Left forelimb (tissue), 1 donor: Measurements from ENCODE around the gene NCL.
A peak's percentile ranks its signal among the peaks of the same experiment; 100 is the strongest.

Experiments used
- DNase-seq: peaks from one replicate; pipeline ENCODE4 v3.0.0-alpha.2; 2018; ENCODE audit warnings: low spot score

Gene NCL, protein sequence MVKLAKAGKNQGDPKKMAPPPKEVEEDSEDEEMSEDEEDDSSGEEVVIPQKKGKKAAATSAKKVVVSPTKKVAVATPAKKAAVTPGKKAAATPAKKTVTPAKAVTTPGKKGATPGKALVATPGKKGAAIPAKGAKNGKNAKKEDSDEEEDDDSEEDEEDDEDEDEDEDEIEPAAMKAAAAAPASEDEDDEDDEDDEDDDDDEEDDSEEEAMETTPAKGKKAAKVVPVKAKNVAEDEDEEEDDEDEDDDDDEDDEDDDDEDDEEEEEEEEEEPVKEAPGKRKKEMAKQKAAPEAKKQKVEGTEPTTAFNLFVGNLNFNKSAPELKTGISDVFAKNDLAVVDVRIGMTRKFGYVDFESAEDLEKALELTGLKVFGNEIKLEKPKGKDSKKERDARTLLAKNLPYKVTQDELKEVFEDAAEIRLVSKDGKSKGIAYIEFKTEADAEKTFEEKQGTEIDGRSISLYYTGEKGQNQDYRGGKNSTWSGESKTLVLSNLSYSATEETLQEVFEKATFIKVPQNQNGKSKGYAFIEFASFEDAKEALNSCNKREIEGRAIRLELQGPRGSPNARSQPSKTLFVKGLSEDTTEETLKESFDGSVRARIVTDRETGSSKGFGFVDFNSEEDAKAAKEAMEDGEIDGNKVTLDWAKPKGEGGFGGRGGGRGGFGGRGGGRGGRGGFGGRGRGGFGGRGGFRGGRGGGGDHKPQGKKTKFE

DNA sequence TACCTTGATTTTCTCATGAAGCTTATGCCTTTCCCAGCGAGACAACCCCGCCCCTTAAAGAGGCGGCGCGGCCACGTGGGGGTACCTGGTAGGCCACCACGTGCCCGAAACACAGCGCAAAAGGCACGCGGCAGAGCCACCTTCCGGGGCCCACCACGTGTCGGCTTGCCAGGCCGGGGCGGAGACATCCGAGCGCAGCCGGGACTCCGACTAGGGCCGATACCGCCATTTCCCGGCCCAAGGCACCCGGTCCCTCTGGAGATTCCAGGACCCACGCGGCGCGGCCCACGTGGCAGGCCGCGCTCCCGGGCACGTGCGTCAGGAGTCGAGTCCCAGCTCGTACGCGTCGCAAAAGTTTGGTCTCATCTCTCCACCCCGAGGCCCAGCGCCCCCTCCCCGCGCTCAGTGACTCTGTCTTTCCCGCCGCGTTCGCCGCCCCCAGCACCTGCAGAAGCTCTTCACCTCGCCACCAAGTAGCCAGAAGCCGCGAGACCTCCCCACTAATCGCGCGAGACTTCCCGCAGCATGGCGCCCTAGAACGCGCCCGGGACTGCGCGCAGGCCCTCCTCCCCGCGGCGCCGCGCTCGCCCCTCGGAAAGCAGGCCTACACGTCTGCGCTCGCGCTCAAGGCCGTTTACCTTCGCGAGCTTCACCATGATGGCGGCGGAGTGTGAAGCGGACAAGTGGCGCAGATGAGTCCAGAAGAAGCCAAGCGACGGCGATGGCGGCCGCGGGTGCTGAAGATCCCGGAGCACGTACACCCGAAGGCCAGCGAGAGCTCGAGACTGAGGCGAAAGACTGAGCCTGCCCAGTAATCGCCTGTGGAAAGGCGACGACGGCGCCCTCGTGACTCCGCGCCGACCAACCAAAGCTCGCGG lies at the start of gene NCL:
Gene NCL (minus strand): TSS at position 787 of the 878 bp plus-strand sequence. CDS start 131 bp downstream, at position 656.
- DNase-seq: no peak

DNA sequence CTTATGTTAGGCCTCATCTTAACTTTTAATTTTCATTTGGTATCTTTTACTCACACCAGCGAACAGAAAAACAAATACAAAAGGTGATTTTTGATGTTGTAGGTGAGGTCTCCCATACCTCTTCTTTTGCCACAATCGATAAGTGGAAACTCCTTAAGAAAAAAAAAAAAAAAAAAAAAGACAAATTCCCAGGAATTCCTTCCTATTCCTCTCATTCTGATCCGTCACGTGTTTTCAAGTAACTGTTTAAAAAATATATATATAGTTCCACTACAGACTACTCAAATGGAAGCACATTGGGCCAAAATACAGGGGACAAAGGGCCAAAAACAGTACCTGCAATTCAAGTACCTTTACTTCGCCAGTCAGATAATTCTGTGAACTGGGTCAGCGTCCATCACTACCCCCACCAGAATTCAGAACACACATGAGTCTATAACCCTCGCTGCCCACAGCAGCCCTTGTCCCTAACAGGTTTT lies 49.5 kb upstream of the NCL start:
- DNase-seq: no peak

DNA sequence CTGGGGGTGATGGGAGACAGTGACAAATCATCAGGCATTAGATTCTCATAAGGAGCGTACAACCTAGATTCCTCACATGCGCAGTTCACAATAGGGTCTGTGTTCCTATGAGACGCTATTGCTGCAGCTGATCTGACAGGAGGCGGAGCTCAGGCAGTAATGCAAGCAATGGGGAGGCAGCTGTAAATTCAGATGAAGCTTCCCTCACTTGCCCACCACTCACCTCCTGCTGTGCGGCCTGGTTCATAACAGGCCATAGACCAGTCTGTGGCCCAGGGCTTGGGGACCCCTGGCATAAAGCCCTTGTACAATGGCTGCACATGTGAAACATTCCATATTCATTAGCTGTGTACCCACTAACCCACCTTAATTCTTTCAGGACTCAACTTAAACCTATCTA lies 47.9 kb upstream of the NCL start:
- DNase-seq: no peak

DNA sequence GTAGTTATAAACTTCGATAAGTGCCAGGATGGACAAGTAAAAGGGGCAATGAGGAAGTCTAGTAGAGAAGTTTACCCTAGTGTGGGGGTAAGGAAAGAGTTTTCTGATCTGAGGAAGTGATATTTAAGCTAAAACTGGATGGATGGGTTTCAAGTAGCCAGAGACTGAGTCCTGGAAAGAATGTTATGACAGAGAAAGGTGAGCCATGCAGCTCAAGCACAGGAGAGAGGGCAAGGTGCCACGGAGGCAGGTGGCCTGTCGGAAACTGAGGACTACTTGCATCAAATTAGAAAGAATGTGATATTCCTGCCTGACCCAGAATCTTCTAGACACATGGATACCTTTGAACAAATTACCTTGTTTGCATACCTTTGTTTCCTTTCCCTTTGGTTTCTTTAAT lies 39.5 kb upstream of the NCL start:
- DNase-seq: no peak

DNA sequence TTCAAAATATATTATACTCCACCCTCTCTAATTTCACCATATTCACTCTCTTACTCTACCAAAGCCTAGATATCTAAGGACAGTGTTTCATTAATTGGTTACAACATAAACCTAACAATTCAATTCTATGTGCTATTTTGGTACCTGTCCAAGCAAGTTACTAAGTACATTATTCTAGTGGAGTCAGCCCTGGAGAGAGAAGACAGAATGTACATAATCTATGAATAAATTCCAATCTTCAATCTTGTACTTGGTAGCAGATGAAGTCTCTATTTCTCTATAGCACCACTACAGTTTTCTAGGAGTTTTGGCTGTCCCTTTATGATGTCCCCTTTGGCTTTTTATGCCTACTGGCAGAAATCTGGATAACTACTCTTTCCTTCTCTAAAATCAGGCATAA lies 38.3 kb upstream of the NCL start:
- DNase-seq: no peak

DNA sequence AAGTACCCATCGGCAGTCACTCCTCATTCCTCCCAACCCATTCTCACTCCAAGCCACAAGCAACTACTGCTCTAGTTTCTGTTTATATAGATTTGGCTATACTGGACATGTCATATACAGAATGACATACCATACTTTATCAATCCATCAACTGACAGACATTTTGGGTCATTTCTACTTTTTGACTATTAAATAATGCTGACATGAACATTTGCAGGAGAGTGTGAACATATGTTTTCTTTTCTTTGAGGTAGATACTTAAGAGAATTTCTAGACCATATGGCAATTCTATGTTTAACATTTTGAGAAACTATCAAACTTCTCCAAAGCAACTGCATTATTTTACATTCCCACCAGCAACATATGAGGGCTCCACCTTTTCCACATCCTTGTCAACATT lies 33.4 kb upstream of the NCL start:
- no peak for DNase-seq

DNA sequence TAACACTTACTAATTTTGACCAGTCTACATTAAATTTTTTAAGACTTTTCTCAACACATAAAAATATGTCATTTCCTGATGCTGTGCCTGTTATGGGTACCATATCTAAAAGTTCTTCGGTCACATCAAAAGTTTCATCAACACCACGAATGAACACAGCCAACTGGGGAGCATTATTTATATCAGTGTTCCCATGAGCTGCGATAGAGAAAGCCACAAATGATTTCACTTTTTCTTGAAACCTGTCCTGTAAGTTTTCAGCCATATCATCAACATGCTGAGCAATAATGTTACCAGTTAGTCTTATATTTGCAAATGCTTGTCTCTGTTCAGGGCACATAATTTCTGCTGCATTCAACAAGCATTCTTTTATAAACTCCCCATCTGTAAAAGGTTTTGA lies 30.4 kb upstream of the NCL start:
- no peak for DNase-seq

DNA sequence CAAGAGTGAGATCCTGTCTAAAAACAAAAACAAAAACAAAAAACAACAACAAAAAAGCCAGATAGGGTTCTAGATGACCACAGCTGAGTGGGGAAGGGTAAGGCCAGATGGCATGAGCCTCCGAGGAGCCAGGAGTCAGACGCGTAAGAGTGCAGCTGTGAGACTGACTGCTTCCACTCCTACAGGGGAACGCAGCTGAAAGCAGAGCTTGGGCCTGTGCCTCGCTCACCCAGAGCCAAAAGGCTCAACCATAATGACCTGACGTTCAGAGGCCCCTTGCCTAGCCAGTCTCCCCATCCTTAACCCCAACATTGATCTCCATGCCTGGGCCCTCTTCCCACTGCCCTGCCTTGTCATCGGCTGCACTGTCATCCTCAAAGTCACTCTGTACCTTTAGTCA lies 26.5 kb upstream of the NCL start:
- DNase-seq: no peak

DNA sequence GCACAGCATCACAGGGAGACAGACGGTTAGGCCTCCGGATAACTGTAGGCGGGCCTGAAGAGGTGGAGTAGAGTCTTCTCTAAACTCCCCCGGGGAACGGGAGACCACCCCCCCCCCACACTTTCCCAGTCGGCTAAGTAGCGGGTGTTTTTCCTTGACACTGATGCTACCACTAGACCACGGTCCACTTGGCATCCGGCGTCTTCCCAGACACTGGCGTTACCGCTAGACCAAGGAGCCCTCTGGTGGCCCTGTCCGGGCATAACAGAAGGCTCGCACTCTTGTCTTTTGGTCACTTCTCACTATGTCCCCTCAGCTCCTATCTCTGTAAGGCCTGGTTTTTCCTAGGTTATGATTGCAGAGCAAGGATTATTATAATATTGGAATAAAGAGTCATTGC lies 25.7 kb upstream of the NCL start:
- no peak for DNase-seq

DNA sequence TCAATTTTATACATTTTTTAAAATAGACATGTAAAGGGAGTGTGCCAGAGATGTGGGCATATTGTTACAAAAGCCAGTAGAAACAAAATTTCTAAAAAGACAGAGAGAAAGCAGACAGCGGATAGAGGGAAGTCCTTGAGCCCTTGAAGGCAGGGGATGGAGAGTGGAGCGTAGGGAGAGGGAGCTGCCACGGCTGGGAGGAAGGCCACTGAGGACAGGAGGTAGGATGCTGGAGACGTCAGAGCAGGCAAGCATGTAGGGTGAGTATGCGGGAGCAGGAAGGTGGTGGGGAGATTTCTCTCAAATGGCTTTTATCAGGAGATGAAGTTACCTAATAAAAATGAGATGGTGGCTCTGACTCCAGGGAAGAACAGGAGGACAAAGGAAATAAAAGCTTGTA lies 24.0 kb upstream of the NCL start:
- no peak for DNase-seq

DNA sequence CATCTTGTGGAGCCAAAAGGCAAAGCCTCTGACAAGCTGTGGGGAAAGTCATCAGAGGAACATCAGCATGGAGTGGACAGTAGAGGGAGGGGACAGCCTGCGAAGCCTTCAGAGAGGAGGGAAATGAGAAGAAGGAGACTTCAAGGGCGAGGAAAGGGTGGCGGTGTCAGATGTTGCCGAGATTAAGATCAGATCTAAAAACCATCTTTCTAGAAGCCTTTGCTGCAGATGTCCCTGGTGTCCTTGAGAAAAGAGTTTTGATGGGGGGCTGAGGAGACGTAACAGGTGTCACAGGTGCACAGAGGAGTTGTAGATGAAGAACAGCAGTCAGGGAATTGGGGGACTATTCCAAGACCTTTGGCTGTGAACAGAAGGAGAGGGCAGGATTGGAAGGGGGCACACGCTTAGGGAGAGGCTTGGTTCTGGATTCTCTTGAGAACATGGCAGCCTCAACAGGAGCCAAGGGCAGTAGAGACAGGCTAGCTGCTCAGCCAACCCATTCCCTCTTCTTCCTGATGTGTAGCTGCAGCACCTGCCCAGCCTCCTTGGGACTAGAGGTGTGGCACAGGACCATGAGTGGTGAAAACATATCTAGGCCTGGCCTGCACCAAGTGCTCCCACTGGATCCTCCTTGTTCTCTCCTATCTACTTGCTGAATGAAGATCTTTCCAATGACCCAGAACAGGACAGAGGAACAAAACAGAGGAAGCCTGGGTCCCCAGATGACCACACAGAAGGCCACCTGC lies 22.7 kb upstream of the NCL start:
- no peak for DNase-seq

DNA sequence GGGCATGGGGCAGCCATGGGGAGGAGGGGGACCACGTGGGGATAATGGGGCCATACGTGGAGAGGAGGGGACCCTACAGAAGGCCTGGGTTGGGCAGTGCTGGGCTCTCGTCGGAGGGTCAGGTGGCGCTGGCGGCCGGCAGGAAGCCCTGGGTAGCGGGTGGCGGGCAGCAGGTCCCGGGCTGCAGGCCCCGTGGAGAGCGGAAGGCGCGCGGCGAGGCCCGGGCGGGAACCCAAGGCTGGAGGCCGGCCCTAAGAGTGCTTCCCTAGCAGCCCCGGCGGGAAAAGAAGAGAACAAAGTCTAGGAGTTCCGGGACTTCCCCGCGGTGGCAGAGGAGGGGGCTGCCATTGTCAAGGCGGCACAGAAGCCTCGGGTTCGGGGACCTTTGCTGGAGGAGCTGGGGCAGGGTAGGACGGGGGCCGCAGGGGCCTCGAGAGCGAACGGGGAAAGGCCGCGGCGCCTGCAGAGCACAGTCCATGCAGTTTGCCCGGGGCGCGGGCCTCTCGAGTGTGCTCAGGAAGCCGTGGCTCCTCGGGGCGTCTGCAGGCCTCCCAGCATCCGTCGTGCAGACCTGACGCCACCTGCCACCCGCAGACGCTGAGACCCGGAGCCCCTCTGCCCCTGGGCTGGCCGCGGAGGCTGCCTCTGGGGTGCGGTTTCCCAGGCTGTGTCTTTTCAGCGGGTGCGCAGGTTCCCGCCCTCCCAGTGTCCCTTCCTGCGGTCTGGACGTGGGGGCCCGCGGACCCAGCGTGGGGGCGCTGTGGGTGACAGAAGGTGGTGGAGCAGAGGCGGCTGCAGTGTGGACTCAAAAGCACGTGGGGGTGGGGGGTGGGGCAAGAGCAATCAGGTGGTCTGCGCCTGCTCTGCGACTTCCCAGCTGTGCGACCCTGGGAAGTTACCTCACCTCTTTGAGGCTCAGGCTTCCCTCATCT lies 19.4 kb upstream of the NCL start:
- no peak for DNase-seq

DNA sequence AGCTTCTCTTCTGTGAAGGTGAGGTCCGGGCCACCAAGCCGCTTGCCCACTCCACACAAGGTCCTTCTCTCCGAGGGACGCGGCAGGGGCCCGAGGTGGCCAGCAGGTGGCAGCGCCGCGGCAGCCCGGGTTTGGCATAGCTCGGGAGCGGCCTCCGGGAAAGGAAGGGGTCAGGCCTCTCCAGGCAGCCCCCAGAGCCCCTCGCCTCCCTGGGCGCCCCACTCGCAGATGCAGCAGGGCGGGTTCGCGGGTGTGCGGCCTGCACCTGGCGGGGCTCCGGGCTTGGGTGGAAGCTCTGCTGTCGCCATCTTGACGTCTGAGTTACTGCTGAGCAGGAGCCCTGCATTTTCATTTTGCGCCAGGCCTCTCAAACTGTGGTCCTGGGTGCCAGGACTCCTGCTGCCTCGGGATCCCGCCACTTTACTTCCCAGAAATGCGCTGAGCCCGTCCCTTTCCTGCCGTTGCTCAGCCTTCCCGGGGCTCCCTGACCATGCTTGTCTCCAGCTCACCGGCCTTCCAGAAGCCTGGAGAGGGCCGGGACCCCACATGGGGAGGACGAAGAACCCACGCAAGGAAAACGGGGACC lies 18.6 kb upstream of the NCL start:
- DNase-seq: peak; percentile 78

DNA sequence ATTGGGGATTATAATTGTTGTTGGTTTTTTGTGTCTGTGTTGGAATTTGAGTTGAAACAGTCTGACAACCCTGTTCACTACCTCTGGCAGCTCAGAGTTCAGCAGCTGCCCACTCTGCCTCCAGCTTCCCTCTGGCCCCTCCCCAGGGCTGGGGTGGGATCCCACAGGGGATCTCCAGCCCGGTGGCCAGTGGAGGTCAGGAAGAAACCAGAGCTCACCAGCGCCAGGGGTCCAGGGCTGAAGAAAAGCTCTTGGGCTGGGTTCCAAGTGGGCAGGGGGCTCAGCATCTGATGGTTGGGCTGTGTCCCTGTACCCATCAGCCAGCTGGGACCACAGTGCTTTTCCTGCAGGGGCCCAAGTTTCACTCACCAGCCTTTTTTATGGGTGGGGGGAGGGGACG lies 16.5 kb upstream of the NCL start:
- no peak for DNase-seq

DNA sequence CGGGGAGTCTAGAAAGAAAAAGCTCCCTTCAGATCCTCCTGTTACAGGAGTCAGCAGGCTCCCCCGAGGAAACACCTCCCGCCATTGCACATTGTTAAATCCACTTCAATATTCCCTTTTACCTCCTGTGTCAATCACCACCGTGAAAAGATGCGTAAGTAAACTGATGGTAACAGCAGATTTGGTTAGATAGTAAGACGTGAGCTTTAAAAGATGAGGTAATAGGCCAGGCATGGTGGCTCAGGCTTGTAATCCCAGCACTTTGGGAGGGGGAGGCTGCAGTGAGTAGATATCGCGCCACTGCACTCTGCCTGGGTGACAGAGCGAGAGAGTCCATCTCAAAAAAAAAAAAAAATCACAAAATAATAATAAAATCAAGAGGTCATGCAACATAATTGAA lies 15.2 kb upstream of the NCL start:
- no peak for DNase-seq

DNA sequence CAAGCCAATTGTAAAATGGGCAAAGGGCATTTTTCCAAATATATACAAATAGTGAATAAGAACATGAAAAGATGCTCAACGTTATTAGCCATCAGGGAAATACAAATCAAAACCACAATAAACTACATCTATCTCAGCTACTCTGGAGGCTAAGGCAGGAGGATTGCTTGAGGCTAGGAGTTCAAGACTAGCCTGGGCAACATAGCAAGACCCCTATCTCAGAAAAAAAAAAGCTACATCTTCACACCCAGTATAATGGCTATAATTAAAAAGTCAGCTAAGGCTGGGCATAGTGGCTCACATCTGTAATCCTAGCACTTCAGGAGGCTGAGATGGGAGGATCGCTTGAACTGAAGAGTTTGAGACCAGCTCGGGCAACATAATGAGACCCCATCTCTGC lies 12.6 kb upstream of the NCL start:
- DNase-seq: no peak

DNA sequence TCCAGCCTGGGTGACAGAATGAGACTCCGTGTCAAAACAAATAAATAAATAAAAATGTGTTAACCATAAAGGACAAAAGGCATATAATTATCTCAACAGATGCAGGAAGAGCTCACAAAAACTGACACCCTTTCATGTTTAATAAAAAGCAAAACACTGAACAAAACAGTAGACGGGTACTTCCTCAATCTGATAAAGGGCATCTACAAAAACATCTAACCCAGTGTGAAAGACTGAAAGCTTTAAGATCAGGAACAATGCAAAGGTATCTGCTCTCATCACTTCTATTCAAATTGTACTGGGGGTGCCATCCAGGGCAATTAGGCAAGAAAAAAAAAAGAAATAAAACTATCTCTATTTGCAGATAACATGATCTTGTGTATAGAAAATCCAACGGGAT lies 11.7 kb upstream of the NCL start:
- no peak for DNase-seq

DNA sequence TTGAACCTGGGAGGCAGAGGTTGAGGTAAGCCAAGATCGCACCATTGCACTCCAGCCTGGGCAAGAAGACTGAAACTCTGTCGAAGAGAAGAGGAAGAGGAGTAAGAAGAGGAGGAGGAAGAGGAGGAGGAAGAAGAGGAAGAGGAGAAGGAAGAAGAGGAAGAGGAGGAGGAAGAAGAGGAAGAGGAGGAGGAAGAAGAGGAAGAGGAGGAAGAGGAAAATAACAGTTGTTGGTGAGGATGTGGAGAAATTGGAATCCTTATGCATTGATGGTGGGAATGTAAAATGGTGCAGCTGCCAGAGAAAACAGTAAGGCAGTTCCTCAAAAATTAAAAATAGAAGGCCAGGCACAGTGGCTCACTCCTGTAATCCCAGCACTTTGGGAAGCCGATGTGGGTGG lies 8.5 kb upstream of the NCL start:
- DNase-seq: no peak

DNA sequence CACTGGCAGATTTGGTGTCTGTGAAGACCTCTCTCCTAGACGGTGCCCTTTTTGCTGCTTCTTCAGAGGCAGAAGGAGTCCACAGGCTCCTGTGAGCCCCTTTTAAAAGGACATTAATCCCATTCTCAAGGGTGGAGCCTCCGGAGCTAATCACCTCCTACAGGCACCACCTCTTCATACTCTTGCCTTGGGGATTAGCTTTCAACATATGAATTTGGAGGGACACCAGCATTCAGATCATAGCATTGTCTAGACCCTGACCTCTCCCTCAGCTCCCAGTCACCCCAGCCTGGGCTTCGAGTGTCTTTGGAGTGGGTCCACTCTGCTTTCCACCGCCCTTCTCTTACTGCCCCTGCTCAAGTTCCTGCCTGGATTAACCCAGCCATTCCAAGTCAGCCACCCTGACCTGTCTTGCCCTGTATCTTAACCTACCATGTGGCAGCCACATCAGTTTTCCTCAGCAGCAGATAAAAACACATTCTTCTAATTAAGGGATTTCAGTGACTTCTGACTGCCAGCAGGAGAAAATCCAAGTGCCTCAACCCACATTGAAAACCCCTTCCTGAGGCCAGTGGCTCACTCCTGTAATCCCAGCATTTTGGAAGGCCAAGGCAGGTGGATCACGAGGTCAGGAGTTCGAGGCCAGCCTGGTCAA lies 6.1 kb upstream of the NCL start:
- no peak for DNase-seq

DNA sequence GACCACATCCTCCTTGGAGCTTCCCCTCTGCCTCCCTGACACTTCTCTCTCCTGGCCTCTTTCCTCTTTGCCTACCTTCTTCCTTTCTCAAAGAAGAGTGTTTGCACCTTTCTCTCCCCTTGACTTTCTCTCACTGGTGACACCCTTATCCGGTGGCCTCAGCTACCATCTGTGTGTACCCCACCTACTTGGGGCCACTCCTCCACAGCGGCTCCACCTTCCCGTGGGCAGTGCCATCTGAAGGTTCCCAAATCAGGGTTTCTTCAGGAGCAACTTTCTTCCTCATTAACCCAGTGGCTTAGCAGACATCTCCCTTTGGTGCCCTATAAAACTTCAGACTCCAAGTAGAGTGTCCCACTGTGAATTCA lies 5.3 kb upstream of the NCL start:
- DNase-seq: no peak
